AG09309 (cell line): ENCODE measurements around the gene GRHL1.

Experiments
- DNase-seq: peaks from one replicate; pipeline ENCODE4 v3.0.0-alpha.2; 2010; ENCODE audit warnings: low read depth
- H3K4me3 ChIP-seq: 2 replicates; pipeline ENCODE4 v1.5.1; 2011; ENCODE audit warnings: mild to moderate bottlenecking, low read depth, low read length, moderate library complexity; ENCODE audit not compliant: control insufficient read depth
- TF ChIP-seq, protein P1 (sequence below): IDR thresholded peaks from 2 replicates; pipeline ENCODE4 v1.5.1; 2011; ENCODE audit warnings: mild to moderate bottlenecking, low read depth, low read length, inconsistent platforms; ENCODE audit not compliant: insufficient read depth, control insufficient read depth; ENCODE audit errors: missing control alignments

The GRHL1 gene

DNA sequence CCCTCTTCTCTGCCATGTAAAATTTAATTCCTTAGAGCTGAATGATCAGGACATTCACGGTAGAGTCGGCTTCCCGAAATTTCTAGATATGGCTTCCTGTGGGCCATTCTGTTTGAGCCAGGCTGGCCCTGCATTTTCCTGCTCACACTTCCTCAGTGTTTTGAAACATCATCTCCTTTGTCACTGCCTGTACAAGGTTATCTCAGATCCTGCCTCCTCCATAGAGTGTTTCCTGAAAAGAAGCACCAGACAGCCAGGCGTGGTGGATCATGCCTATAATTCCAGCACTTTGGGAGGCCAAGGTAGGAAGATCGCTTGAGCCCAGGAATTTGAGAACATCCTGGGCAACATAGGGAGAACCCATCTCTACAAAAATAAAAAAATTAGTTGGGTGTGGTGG is 43.6 kb downstream of the GRHL1 start:
- TF ChIP-seq, protein P1, sequence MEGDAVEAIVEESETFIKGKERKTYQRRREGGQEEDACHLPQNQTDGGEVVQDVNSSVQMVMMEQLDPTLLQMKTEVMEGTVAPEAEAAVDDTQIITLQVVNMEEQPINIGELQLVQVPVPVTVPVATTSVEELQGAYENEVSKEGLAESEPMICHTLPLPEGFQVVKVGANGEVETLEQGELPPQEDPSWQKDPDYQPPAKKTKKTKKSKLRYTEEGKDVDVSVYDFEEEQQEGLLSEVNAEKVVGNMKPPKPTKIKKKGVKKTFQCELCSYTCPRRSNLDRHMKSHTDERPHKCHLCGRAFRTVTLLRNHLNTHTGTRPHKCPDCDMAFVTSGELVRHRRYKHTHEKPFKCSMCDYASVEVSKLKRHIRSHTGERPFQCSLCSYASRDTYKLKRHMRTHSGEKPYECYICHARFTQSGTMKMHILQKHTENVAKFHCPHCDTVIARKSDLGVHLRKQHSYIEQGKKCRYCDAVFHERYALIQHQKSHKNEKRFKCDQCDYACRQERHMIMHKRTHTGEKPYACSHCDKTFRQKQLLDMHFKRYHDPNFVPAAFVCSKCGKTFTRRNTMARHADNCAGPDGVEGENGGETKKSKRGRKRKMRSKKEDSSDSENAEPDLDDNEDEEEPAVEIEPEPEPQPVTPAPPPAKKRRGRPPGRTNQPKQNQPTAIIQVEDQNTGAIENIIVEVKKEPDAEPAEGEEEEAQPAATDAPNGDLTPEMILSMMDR, result no peak
- H3K4me3 ChIP-seq, result no peak overlapping the region
- DNase-seq, result no peak

DNA sequence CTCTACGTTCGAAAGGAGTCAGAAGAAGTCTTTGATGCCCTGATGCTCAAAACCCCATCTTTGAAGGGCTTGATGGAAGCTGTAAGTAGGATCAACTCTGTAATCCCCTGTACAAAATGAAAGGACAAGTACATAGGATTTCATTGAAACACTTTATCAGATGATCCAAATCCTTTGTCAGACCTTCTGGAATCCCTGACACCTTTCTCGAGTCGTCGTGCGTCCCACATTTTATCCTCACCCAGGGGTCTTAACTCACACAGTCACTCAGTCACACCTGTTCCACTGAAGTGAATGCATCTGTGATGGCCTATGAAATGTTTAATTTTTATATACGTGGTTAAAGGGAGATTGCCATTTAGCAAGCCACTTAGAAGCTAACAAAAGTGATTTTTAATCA is 44.8 kb downstream of the GRHL1 start:
- H3K4me3 ChIP-seq, result no peak overlapping the region
- TF ChIP-seq, protein P1, result no peak
- no peak for DNase-seq

DNA sequence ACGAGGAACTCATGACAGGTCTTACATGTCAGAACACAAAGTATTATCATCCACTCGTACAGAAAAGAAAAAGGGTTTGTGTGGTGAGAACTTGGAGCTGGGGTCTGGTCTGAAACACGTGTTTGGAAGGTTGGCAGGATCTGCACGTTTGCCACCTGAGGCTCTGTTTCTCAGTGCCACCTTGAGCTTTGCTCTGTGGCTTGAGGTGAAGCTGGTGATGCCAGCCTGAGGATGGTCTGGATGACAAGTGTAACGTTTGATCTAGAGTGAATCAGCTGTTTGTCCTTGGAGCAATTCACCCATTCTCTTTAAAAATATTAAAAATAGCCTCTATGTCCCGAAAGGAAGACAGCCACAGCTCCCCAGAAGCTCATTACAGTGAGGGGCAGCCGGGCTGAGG is 46.4 kb downstream of the GRHL1 start:
- no peak overlapping the region for H3K4me3 ChIP-seq
- TF ChIP-seq, protein P1, result no peak
- no peak for DNase-seq

DNA sequence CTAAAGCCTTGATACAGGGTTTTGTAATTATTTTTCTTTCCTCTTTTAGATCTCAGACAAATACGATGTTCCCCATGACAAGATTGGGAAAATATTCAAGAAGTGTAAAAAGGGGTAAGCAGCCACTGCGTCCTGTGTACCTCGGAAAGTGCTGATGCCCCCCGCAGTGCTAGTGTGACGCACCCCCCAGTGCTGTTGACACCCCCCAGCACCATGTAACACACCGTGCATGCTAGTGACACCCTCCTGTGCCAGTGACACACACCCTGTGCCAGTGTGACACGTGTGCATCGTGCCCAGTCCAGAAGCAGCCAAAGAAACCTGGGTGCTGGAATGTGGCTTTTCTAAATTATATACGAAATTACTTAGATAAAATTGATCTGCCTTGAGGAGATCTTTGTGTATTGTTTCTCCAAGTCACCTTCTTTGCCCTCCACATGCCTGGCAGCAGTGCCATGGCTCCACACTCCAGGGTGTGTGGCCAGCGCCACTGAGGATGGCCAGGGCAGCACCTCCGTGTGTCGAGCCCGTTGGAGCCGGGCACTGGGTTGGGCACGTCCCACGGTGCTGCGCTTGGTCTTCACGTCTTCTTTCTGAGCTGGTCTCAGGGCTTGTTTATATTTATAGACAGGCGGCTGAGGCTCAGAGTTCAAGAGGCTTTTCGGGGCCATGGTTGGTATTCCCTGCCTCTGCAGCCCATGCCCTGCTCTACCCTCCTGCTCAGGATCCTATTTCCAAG is 47.6 kb downstream of the GRHL1 start:
- no peak for DNase-seq
- TF ChIP-seq, protein P1, result no peak
- H3K4me3 ChIP-seq, result no peak overlapping the region

DNA sequence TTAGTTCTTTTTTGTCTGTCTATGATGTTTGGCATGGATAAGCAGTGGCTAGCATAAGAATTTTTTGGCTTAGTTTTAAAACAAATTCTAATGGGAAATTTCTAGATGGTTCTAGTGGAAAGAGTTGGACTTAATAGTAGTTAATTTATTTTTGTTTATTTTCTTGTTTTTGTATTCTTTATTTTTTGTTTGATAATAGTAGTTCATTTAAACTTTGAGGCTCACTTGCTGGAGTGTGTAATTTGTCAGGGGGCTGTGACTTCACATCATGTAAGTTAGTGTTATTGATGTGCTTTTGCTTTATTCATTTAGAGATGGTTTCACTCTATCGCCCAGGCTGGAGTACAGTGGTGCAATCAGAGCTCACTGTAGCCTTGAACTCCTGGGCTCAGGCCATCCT is 48.2 kb downstream of the GRHL1 start:
- TF ChIP-seq, protein P1, result no peak

DNA sequence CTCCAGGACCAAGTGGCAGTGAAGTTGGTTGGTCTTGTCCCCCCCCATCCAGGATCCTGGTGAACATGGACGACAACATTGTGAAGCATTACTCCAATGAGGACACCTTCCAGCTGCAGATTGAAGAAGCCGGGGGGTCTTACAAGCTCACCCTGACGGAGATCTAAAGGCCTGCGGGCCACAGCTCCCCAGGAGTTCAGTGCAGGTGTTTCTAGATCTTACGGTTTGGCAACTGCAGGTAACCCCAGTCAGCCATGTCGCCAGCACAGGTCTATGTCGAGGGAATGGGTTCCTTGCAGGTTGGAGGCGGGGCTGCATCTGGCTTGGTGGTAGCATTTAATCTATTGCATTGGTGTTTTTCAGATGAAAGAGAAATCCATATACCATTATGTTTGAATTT is 49.0 kb downstream of the GRHL1 start:
- no peak overlapping the region for H3K4me3 ChIP-seq
- TF ChIP-seq, protein P1, result no peak

More for the DNA sequence above, 48.2 kb downstream of the GRHL1 start:
- H3K4me3 ChIP-seq, result no peak overlapping the region
- no peak for DNase-seq

More for the DNA sequence above, 49.0 kb downstream of the GRHL1 start:
- DNase-seq, result no peak
